ENCODE results near the gene PLIN5. TPM values are rescaled to one million over a fixed set of nuclear protein-coding genes. Genes with fewer than 3 reads are reported as not detected.

PLIN5 gene
- total and polyA plus RNA-seq, 2 of the 8 experiments (the other 6 are each of a cell fraction or from before 2014, with no cell fraction given), result 2.0 to 2.5 TPM

- TF ChIP-seq SUZ12 (IDR thresholded peaks at IDR 0.05; ENCODE audit: low read length), result no peak
Observed at GRCh38 chr19:4539693-4540581, 4.9 kb upstream of the PLIN5 start, which contains the start of gene LRG1 (continued).
